Measurements from ENCODE around the gene ADAM23. TPM values are rescaled to one million over a fixed set of nuclear protein-coding genes. Genes with fewer than 3 reads are reported as not detected.

The ADAM23 gene
- total RNA-seq, 2 donors from 2014 or later: 4.5 to 6.4 TPM

- no peaks in the 10 kb centered on the region for H3K36me3 ChIP-seq
- ATAC-seq (ENCODE audit: insufficient number of reproducible peaks, low FRiP score, low read depth) (no peak), DNase-seq (ENCODE audit: low spot score) (no peak)
- no peak for TF ChIP-seq CTCF (IDR thresholded peaks at IDR 0.05)
- H3K27ac ChIP-seq: no peak overlapping the region
- no peaks in the 10 kb centered on the region for H3K4me1 ChIP-seq (ENCODE audit: control insufficient read depth in 1 of 2, low read depth in 2 of 2)
- no peak overlapping the region for H3K4me3 ChIP-seq
- no peaks in the 10 kb centered on the region for H3K27me3 ChIP-seq (replicated peaks; ENCODE audit: insufficient read depth)
- H3K9me3 ChIP-seq: no peaks in the 10 kb centered on the region
Observed at GRCh38 chr2:206482633-206483032, 39.3 kb downstream of the ADAM23 start.

GRCh38 chr2:206488053-206488452 lies 44.7 kb downstream of the ADAM23 start:
- H3K36me3 ChIP-seq: no peaks in the 10 kb centered on the region
- H3K27ac ChIP-seq: no peak overlapping the region
- H3K9me3 ChIP-seq: no peaks in the 10 kb centered on the region
- ATAC-seq (ENCODE audit: insufficient number of reproducible peaks, low FRiP score, low read depth): no peak
- no peak for TF ChIP-seq CTCF (IDR thresholded peaks at IDR 0.05)
- H3K27me3 ChIP-seq (replicated peaks; ENCODE audit: insufficient read depth): no peaks in the 10 kb centered on the region
- no peak for DNase-seq (ENCODE audit: low spot score)
- no peaks in the 10 kb centered on the region for H3K4me1 ChIP-seq (ENCODE audit: control insufficient read depth in 1 of 2, low read depth in 2 of 2)
- no peak overlapping the region for H3K4me3 ChIP-seq

GRCh38 chr2:206488623-206489022 lies 45.3 kb downstream of the ADAM23 start:
- no peaks in the 10 kb centered on the region for H3K9me3 ChIP-seq
- H3K4me3 ChIP-seq: no peak overlapping the region
- no peaks in the 10 kb centered on the region for H3K36me3 ChIP-seq
- no peak for ATAC-seq (ENCODE audit: insufficient number of reproducible peaks, low FRiP score, low read depth)
- TF ChIP-seq CTCF (IDR thresholded peaks at IDR 0.05): no peak
- DNase-seq (ENCODE audit: low spot score): no peak
- no peak overlapping the region for H3K27ac ChIP-seq
- no peaks in the 10 kb centered on the region for H3K4me1 ChIP-seq (ENCODE audit: control insufficient read depth in 1 of 2, low read depth in 2 of 2)
- no peaks in the 10 kb centered on the region for H3K27me3 ChIP-seq (replicated peaks; ENCODE audit: insufficient read depth)

GRCh38 chr2:206494061-206494460 lies 50.7 kb downstream of the ADAM23 start:
- H3K4me3 ChIP-seq: no peak overlapping the region
- ATAC-seq (ENCODE audit: insufficient number of reproducible peaks, low FRiP score, low read depth) (no peak), DNase-seq (ENCODE audit: low spot score) (no peak)
- H3K4me1 ChIP-seq (ENCODE audit: control insufficient read depth in 1 of 2, low read depth in 2 of 2): no peaks in the 10 kb centered on the region
- H3K9me3 ChIP-seq: no peaks in the 10 kb centered on the region
- TF ChIP-seq CTCF (IDR thresholded peaks at IDR 0.05): no peak
- H3K36me3 ChIP-seq: no peaks in the 10 kb centered on the region
- no peaks in the 10 kb centered on the region for H3K27me3 ChIP-seq (replicated peaks; ENCODE audit: insufficient read depth)
- no peak overlapping the region for H3K27ac ChIP-seq

GRCh38 chr2:206502729-206503128 lies 59.4 kb downstream of the ADAM23 start:
- Histone ChIP-seq H3K36me3 (no peaks in the 10 kb centered on the region), H3K9me3 (no peaks in the 10 kb centered on the region), H3K27ac (no peak overlapping the region), H3K27me3 (replicated peaks; ENCODE audit: insufficient read depth) (no peaks in the 10 kb centered on the region), H3K4me1 (ENCODE audit: control insufficient read depth in 1 of 2, low read depth in 2 of 2) (peaks cover 0 to 5% of the 10 kb centered on the region in 2 donors), H3K4me3 (no peak overlapping the region)
- no peak for TF ChIP-seq CTCF (IDR thresholded peaks at IDR 0.05)
- DNase-seq (ENCODE audit: low spot score): no peak
- ATAC-seq (ENCODE audit: insufficient number of reproducible peaks, low FRiP score, low read depth): no peak

Measured in thoracic aorta (tissue), 2 donors.